SH-SY5Y (cell line): ENCODE data around the gene JPT2.

Experiments
- GATA2 ChIP-seq: IDR thresholded peaks from 2 replicates; pipeline ENCODE4 v1.6.1; 2011; ENCODE audit warnings: mild to moderate bottlenecking, low read depth, low read length
- GATA3 ChIP-seq: IDR thresholded peaks from 2 replicates; pipeline ENCODE4 v1.6.1; 2011; ENCODE audit warnings: low read depth, mild to moderate bottlenecking, low read length, moderate library complexity

GRCh38 chr16:1643521-1643920 lies 34.6 kb upstream of the JPT2 start:
- no peak for TF ChIP-seq GATA2
- TF ChIP-seq GATA3: no peak
